NT2/D1 (cell line): ENCODE measurements around the gene ADA.

Source experiments
- DNase-seq: peaks from one replicate; pipeline ENCODE4 v3.0.0-alpha.2; 2011; ENCODE audit warnings: low read depth, low spot score
- H3K27me3 ChIP-seq: 2 replicates; pipeline ENCODE4 v1.6.0; 2011; ENCODE audit warnings: mild to moderate bottlenecking; ENCODE audit not compliant: insufficient read length, insufficient read depth
- H3K36me3 ChIP-seq: 2 replicates; pipeline ENCODE4 v1.6.1; 2011; ENCODE audit warnings: mild to moderate bottlenecking, low read length, mixed read lengths; ENCODE audit not compliant: insufficient read depth, insufficient read length
- H3K4me1 ChIP-seq: 2 replicates; pipeline ENCODE4 v1.5.1; 2011; ENCODE audit not compliant: insufficient read depth, insufficient read length
- H3K4me3 ChIP-seq: 2 replicates; pipeline ENCODE4 v1.5.1; 2011; ENCODE audit warnings: low read depth; ENCODE audit not compliant: insufficient read length
- H3K9ac ChIP-seq: 2 replicates; pipeline ENCODE4 v1.6.0; 2011; ENCODE audit warnings: low read depth; ENCODE audit not compliant: insufficient read length
- H3K9me3 ChIP-seq: 2 replicates; pipeline ENCODE4 v1.5.1; 2011; ENCODE audit warnings: mild to moderate bottlenecking, low read length; ENCODE audit not compliant: insufficient read depth
- SUZ12 ChIP-seq: IDR thresholded peaks from 2 replicates; pipeline ENCODE4 v1.6.1; 2011; ENCODE audit not compliant: insufficient read length, insufficient read depth; ENCODE audit errors: extremely low read depth
- YY1 ChIP-seq: IDR thresholded peaks from 2 replicates; pipeline ENCODE4 v1.6.1; 2011; ENCODE audit not compliant: insufficient read length, insufficient read depth
- ZNF274 ChIP-seq: IDR thresholded peaks from 2 replicates; pipeline ENCODE4 v1.6.1; 2011; ENCODE audit warnings: mild to moderate bottlenecking, low read depth, low read length

ADA gene

DNA sequence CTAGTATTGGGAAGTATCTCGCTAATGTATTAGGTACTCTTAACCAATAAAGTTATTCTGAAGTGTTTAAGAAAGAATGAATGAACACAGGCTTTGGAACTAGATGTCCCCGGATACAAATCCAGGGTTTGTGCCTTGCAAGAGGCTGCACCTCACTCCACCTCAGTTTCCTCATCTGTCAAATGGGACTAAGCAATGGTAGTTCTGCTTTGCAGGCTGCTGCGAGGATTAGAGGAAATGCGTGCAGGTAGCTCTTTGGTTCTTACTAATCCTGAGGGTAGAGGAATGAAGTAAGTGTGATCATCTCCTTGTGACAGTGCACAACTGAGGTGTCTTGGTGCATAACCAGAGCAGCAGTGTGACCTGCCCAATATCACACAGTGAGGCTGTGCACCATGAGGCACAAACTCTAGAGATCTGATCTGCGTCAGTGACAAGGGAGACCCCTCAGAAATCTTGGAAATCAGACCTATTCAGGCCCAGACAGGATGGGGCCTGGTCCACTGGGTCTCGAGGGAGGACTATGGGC, 26.7 kb downstream of the ADA start:
- H3K9ac ChIP-seq, result no peak overlapping the region
- H3K27me3 ChIP-seq, result peaks cover 15% of the 10 kb centered on the region
- TF ChIP-seq SUZ12 (no peak), ZNF274 (no peak), YY1 (no peak)
- no peak for DNase-seq
- peaks cover 9% of the 10 kb centered on the region for H3K4me1 ChIP-seq
- peaks cover 25% of the 10 kb centered on the region; the same call in 1 of the 2 replicates for H3K9me3 ChIP-seq
- no peak overlapping the region for H3K4me3 ChIP-seq
- peaks cover 87% of the 10 kb centered on the region for H3K36me3 ChIP-seq

DNA sequence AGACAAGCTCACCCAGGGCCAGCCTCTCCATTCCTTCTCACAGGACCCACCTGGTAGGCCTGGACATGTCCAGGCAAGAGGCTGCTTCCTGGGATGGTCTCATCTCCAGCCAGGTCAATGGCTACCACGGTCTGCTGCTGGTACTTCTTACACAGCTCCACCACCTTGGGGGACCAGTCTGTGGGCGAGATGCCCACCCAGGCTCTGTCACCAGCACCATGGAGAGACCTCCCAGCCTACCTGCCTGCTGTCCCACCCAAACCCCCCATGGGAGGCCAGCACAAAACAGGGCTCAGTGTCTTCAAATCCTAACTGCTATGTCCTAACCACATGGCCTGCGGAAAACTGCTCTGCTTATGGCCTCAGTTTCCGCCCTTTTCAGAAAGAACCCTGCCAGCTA, 27.3 kb downstream of the ADA start:
- TF ChIP-seq SUZ12 (no peak), YY1 (no peak), ZNF274 (no peak)
- no peak for DNase-seq
- Histone ChIP-seq H3K9ac (no peak overlapping the region), H3K27me3 (peaks cover 21% of the 10 kb centered on the region), H3K9me3 (peaks cover 25% of the 10 kb centered on the region; the same call in 1 of the 2 replicates), H3K36me3 (peaks cover 92% of the 10 kb centered on the region), H3K4me1 (peaks cover 3% of the 10 kb centered on the region), H3K4me3 (no peak overlapping the region)

DNA sequence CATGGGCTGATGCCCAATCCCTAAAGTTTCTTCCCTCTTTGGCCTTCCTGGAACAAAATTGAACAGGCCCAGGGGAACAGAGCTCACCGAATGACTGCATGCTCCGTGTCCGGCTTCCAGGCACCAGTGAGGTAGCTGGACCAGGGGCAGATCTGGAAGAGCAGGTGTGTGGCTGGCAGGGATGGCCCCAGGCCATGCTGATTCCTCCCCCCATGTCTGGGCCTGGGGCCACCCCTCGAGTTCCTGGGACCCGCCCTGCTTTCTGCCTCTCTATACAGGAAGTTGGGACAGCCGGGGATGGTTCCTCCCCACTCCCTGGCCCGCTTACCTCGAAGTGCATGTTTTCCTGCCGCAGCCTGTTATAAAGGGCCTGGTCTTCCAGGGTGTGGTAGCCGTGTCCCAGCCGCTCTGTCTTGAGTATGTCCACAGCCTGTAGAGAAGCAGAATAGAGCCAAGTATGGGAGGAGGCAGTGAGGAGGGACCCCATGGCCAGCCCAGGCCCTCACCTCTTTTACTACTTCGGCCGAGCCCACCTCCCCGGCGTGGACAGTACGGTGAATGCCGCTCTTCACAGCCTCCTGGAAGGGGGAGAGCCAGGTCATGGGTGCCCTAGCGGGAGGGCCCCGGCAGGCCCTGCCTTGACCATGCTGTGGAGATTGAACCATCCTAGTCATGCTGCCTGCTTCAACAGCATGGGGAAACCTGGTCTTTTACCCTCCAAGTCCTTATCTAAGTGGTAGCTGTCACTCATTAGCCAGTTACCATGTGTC, 28.8 kb downstream of the ADA start:
- H3K4me1 ChIP-seq, result peaks cover 4% of the 10 kb centered on the region

DNA sequence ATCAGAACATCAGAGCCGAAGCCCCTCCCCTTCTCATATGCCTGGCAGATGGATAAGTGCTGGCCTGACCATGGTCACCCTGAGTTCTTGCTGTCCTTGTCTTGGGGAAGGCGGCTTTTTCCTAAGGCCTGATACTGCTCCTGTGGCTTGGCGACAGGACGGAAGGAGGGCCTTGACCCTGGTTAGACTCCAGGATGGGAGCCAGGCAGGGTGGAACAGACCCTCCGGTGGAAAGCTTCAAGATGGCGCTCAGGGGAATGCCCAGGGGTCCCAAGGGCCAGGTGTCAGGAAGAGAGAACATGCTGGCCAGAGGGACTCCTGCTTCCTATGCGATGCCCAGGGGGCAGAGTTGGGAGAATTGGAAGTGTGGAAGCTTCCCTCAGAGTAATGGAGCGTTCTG, 29.6 kb downstream of the ADA start:
- Histone ChIP-seq H3K9me3 (peaks cover 25% of the 10 kb centered on the region; the same call in 1 of the 2 replicates), H3K4me1 (peaks cover 10% of the 10 kb centered on the region), H3K27me3 (peaks cover 21% of the 10 kb centered on the region), H3K4me3 (no peak overlapping the region), H3K9ac (no peak overlapping the region), H3K36me3 (peaks cover 94% of the 10 kb centered on the region)
- no peak for DNase-seq
- TF ChIP-seq ZNF274 (no peak), YY1 (no peak), SUZ12 (no peak)

More for the DNA sequence above, 28.8 kb downstream of the ADA start:
- TF ChIP-seq SUZ12 (no peak), ZNF274 (no peak), YY1 (no peak)
- Histone ChIP-seq H3K9ac (no peak overlapping the region), H3K36me3 (peaks cover 93% of the 10 kb centered on the region), H3K27me3 (peaks cover 21% of the 10 kb centered on the region), H3K9me3 (peaks cover 25% of the 10 kb centered on the region; the same call in 1 of the 2 replicates), H3K4me3 (no peak overlapping the region)
- DNase-seq, result no peak

DNA sequence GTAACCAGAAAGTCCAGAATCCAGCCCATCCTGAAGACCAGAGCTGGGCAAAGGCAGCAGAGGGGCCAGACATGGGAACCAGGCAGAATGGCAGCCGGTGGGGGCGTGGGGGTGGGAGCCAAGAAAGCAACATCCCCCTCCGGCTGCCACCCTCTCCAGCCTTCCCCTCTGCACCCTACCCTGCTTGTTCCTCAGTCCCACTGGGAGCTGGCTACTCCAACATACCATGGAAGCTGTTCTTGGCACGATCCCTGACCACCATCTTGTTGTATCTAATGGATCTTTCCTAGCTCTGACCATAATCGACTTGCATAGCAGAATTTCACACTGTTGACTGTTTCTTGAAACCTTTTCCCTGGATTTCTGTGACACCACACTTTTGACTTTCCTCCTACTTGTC, 30.2 kb downstream of the ADA start:
- H3K9ac ChIP-seq, result no peak overlapping the region
- H3K4me3 ChIP-seq, result no peak overlapping the region
- peaks cover 21% of the 10 kb centered on the region for H3K27me3 ChIP-seq
- no peak for TF ChIP-seq ZNF274
- TF ChIP-seq SUZ12, result no peak
- no peak for TF ChIP-seq YY1
- peaks cover 25% of the 10 kb centered on the region; the same call in 1 of the 2 replicates for H3K9me3 ChIP-seq
- H3K4me1 ChIP-seq, result peaks cover 12% of the 10 kb centered on the region
- no peak for DNase-seq
- H3K36me3 ChIP-seq, result peaks cover 94% of the 10 kb centered on the region

DNA sequence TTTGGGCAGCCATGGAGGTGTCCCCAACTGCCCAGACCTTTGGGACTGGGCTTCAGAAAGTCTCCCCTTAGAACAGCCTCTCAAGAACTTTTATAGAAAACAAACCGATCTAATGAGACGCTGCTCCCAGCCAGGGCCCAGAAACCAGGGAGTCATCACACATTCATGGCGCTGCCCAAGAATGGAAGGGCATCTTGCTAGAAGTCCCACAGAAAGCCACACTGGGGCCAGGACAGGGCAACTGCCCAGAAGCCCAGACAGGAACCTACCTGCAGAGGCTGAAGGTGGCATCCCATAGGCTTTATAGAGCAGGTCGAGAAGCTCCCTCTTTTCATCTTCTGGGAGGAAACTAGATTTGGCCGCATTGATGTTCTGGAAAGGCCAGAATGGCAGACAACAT, 31.5 kb downstream of the ADA start:
- Histone ChIP-seq H3K9ac (no peak overlapping the region), H3K27me3 (peaks cover 21% of the 10 kb centered on the region), H3K36me3 (peaks cover 87% of the 10 kb centered on the region), H3K9me3 (peaks cover 25% of the 10 kb centered on the region; the same call in 1 of the 2 replicates), H3K4me3 (no peak overlapping the region), H3K4me1 (peaks cover 24% of the 10 kb centered on the region)
- DNase-seq, result no peak
- TF ChIP-seq SUZ12, result no peak
- TF ChIP-seq ZNF274, result no peak
- TF ChIP-seq YY1, result no peak

DNA sequence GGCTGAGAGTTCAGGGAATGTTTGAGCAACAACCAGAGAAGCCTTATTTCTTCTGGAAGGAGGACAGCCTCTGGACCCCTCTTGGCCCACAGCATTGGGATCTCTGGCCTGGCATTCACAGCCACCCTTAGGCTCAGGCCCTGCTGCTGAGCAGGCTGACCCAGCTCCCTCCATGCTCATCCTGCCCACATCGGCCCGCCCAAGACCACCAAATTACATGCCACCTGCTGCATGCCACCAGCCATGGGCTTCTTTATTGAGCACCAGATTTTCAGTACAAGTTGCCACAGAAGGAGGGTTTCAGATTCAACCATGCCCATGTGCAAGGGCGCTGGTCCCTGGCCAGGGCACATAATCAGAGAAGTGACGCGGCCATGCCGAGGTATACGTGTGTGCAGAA, 32.2 kb downstream of the ADA start:
- Histone ChIP-seq H3K9ac (no peak overlapping the region), H3K27me3 (peaks cover 21% of the 10 kb centered on the region), H3K36me3 (peaks cover 88% of the 10 kb centered on the region), H3K9me3 (peaks cover 21% of the 10 kb centered on the region; the same call in 1 of the 2 replicates), H3K4me1 (peaks cover 31% of the 10 kb centered on the region), H3K4me3 (no peak overlapping the region)
- DNase-seq, result no peak
- TF ChIP-seq YY1, result no peak
- no peak for TF ChIP-seq ZNF274
- no peak for TF ChIP-seq SUZ12
